Measurements from ENCODE around the gene AURKAIP1. TPM values are rescaled to one million over a fixed set of nuclear protein-coding genes. Genes with fewer than 3 reads are reported as not detected.

AURKAIP1 gene
- total and polyA plus RNA-seq, 2 of the 4 experiments (the other 2 are of a cell fraction) = 45.7 to 107 TPM

- Histone ChIP-seq H3K4ac (ENCODE audit: low read depth, low read length) (no peak overlapping the region), H3K9ac (ENCODE audit: low read depth, low read length) (no peak overlapping the region), H3K27ac (ENCODE audit: insufficient read depth, low read length) (no peak overlapping the region), H2BK20ac (ENCODE audit: low read depth, low read length) (no peak overlapping the region), H4K5ac (ENCODE audit: low read depth, low read length) (no peak overlapping the region), H3K27me3 (ENCODE audit: control insufficient read depth, insufficient read depth, low read length) (no peaks in the 10 kb centered on the region), H2AK5ac (ENCODE audit: low read depth, low read length) (no peak overlapping the region), H3K4me2 (ENCODE audit: low read depth, low read length) (no peak overlapping the region), H3K79me1 (ENCODE audit: low read depth in 1 of 2, low read length in 2 of 2) (peaks cover 7 to 11% of the 10 kb centered on the region in 2 experiments; a peak in 2 of 4 replicates), H3K18ac (ENCODE audit: low read depth, low read length) (no peak overlapping the region), H4K8ac (ENCODE audit: low read depth in 2 of 2, low read length in 2 of 2) (no peak overlapping the region), H3K4me3 (ENCODE audit: insufficient read depth, low read depth, low read length) (no peak overlapping the region), H4K91ac (ENCODE audit: insufficient read depth, low read depth, low read length) (no peak overlapping the region), H2BK120ac (ENCODE audit: low read depth, low read length) (no peak overlapping the region), H3K9me3 (ENCODE audit: control insufficient read depth, insufficient read depth, low read length) (no peaks in the 10 kb centered on the region), H3K56ac (ENCODE audit: extremely low read depth, insufficient read depth, low read length) (no peak overlapping the region), H3K14ac (replicated peaks; ENCODE audit: low read depth, low read length) (no peak overlapping the region), H2AFZ (replicated peaks; ENCODE audit: low read length, poor library complexity) (no peak overlapping the region), H3K4me1 (ENCODE audit: control insufficient read depth, insufficient read depth, low read length) (no peaks in the 10 kb centered on the region), H3K23ac (ENCODE audit: low read depth, low read length) (no peak overlapping the region), H2AK9ac (replicated peaks; ENCODE audit: low read depth, low read length, poor library complexity) (no peak overlapping the region), H4K20me1 (ENCODE audit: insufficient read depth, low read length) (peaks cover 19% of the 10 kb centered on the region), H2BK5ac (ENCODE audit: low read depth, low read length, poor library complexity, severe bottlenecking) (no peak overlapping the region), H2BK15ac (ENCODE audit: low read depth, low read length) (no peak overlapping the region), H3K9me1 (ENCODE audit: insufficient read depth, low read length) (peaks cover 9% of the 10 kb centered on the region), H3K36me3 (ENCODE audit: control insufficient read depth, insufficient read depth, low read length) (peaks cover 20% of the 10 kb centered on the region)
- dilution Hi-C loops (cut with HindIII; ENCODE audit: low sequenced_read_pairs, unreplicated experiment) = no loop called here
- ATAC-seq (ENCODE audit: low read depth) = no peak
- WGBS, 2 experiments (ENCODE audit: extremely low coverage in 2 of 2, insufficient read length in 1 of 2) = 95% methylated on average over 35 of the region's 36 CpGs; no CpG with 5 or more reads in 1 of the 2 experiments
- CTCF ChIA-PET = no interaction called here
- intact Hi-C loops (cut with micrococcal nuclease) = no loop called here
- POLR2A ChIA-PET (ENCODE audit: unreplicated experiment) = no interaction called here
- in situ Hi-C loops (cut with MboI; ENCODE audit: low sequenced_read_pairs) = no loop called here
- TF ChIP-seq POLR2A (IDR thresholded peaks at IDR 0.05; ENCODE audit: low read depth, low read length) (no peak), FOS (IDR thresholded peaks at IDR 0.05; ENCODE audit: low read depth, low read length) (no peak), CHD1 (IDR thresholded peaks at IDR 0.05; ENCODE audit: low read depth, low read length) (no peak), SMC3 (IDR thresholded peaks at IDR 0.05; ENCODE audit: low read depth, low read length) (no peak), ELK1 (IDR thresholded peaks at IDR 0.05; ENCODE audit: borderline replicate concordance, low read depth, low read length) (no peak), RFX5 (IDR thresholded peaks at IDR 0.05; ENCODE audit: low read depth, low read length) (no peak), USF2 (IDR thresholded peaks at IDR 0.05; ENCODE audit: low read depth, low read length) (no peak), CTCF (conservative IDR thresholded peaks at IDR 0.05; ENCODE audit: low read depth, low read length) (no peak), BHLHE40 (IDR thresholded peaks at IDR 0.05; ENCODE audit: low read depth, low read length) (no peak), MAFK (IDR thresholded peaks at IDR 0.05; ENCODE audit: low read depth, low read length) (no peak), MXI1 (IDR thresholded peaks at IDR 0.05; ENCODE audit: borderline replicate concordance, low read depth, low read length) (no peak), RCOR1 (IDR thresholded peaks at IDR 0.05; ENCODE audit: insufficient replicate concordance, low read length) (no peak), MAZ (IDR thresholded peaks at IDR 0.05; ENCODE audit: borderline replicate concordance, low read depth, low read length) (no peak), NFE2L2 (IDR thresholded peaks at IDR 0.05; ENCODE audit: low read depth, low read length) (no peak), RAD21 (IDR thresholded peaks at IDR 0.05; ENCODE audit: low read length) (no peak), CEBPB (IDR thresholded peaks at IDR 0.05; ENCODE audit: low read depth, low read length) (no peak)
- BruUV-seq (replicated peaks) = no TSS peak
- DNase-seq = no peak
Measured at GRCh38 chr1:1333551-1334241, 41.3 kb downstream of the AURKAIP1 start.
